Stomach (tissue), 4 donors: Measurements from ENCODE around the gene OXNAD1.
A peak's percentile ranks its signal among the peaks of the same experiment; 100 is the strongest.

Experiments
- POLR2A ChIP-seq, 4 donors: fragments of 450-650 bp; IDR thresholded peaks; one replicate each; pipeline ENCODE4 v1.6.1; 2016; ENCODE audit warnings: antibody characterized with exemption in 4 of 4, control low read depth in 2 of 4, mild to moderate bottlenecking in 1 of 4, moderate library complexity in 1 of 4
- POLR2AphosphoS5 ChIP-seq, 3 donors: sonication (generic); formaldehyde crosslinking; IDR thresholded peaks; one replicate each; pipeline ENCODE4 v1.6.1; 2016; ENCODE audit warnings: antibody characterized with exemption in 3 of 3
- TF ChIP-seq, protein P1 (sequence below), 7 experiments: fragments of 450-650 bp in 4 of 7; fragments of 200-600 bp in 3 of 7; sonication (generic) in 3 of 7; IDR thresholded peaks; one replicate each; pipeline ENCODE4 v1.5.1; 2016 to 2019; ENCODE audit warnings: antibody characterized with exemption in 7 of 7, control low read depth in 2 of 7, mild to moderate bottlenecking in 1 of 7

DNA sequence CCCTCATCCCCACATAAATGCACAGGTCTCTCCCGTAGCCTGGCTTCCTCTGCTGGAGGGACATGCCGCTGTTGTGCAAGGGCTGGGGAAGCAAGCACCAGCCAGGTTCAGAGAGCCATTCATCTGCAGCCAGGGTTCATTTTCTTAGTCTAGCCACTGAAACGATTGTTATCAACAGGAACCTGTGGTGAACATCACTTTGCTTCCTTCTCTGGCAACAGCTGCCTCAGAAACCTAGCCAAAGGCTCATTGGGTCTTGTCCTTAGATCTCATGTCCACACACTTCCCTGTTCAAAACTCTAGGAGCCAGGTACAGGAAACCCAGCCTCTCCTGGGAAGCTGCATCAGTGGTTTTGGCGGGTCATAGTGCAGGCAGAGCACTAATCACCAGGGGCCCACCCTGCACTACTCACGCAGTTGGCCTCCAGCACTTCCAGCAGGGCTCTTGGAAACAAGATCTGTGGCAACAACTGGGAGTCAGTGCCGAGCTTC is 47.0 kb downstream of the OXNAD1 start:
- TF ChIP-seq, protein P1, sequence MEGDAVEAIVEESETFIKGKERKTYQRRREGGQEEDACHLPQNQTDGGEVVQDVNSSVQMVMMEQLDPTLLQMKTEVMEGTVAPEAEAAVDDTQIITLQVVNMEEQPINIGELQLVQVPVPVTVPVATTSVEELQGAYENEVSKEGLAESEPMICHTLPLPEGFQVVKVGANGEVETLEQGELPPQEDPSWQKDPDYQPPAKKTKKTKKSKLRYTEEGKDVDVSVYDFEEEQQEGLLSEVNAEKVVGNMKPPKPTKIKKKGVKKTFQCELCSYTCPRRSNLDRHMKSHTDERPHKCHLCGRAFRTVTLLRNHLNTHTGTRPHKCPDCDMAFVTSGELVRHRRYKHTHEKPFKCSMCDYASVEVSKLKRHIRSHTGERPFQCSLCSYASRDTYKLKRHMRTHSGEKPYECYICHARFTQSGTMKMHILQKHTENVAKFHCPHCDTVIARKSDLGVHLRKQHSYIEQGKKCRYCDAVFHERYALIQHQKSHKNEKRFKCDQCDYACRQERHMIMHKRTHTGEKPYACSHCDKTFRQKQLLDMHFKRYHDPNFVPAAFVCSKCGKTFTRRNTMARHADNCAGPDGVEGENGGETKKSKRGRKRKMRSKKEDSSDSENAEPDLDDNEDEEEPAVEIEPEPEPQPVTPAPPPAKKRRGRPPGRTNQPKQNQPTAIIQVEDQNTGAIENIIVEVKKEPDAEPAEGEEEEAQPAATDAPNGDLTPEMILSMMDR (IDR thresholded peaks at IDR 0.05) = no peak
- peak in 1 of 3 donors; percentile 5 for TF ChIP-seq POLR2AphosphoS5 (IDR thresholded peaks at IDR 0.05)
- no peak for TF ChIP-seq POLR2A (IDR thresholded peaks at IDR 0.05)
